Measurements from ENCODE around the gene C1orf159. TPM values are rescaled to one million over a fixed set of nuclear protein-coding genes. Genes with fewer than 3 reads are reported as not detected.
"Not testable (repeated sequence)": the region's sequence is repeated elsewhere in the genome, so short reads cannot be mapped to it uniquely, and the experiment has no call there.

C1orf159 gene
- 10.3 and 16.2 TPM in 2 replicates for total RNA-seq (2014; rRNA removed; shearing (Covaris generic))

DNA sequence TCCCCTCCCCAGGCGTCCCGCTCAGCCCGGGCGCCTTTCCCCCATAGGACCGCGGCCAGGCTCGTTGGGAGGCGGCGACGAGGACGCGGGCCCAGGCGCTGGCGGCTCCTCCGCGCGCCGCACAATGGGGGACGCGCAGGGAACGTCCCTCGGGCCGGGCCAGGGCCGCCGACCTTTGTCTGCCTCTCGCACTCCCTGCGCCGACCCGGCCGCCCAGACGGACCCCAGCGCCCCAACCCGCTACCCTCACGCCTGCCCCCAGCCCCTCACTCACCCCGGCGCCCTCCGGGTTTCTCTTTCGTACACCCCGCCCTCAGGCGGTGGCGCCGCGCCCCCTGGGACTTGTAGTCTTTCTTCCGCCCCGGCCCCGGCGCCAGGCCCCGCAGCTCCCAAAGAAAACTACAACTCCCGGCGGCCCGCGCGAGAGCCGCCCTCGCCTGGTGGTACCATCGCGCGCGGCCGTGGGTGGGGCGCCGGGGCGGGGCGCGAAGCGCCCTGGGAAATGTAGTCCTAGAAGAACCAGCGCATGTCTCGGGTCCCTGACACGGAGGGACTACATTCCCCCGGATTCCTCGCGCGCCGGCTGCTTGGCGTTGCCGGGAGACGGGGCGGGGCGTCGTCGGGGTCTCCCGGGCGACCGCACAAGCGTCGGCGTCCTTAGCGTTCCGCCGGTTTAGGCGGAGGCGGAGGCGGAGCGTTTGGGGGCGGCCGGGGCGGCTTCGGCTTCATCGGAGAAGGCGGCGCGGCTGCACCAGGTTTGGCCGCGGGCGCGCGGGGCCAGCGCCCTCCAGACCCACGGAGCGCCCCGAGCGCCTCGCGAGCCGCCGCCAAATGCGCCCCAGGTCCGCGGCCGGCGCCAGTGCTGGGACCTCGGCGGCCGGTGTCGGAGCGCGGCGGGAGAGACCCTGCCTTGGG, at the start of gene C1orf159:
Gene C1orf159 (minus strand): TSS at position 304 of the 915 bp plus-strand sequence. CDS start 24,546 bp downstream, outside the sequence.
- DNase-seq (ENCODE audit: low read depth): peak; percentile 97

GRCh38 chr1:1165485-1165884, 49.6 kb upstream of the C1orf159 start:
- DNase-seq (ENCODE audit: low read depth): no peak

DNA sequence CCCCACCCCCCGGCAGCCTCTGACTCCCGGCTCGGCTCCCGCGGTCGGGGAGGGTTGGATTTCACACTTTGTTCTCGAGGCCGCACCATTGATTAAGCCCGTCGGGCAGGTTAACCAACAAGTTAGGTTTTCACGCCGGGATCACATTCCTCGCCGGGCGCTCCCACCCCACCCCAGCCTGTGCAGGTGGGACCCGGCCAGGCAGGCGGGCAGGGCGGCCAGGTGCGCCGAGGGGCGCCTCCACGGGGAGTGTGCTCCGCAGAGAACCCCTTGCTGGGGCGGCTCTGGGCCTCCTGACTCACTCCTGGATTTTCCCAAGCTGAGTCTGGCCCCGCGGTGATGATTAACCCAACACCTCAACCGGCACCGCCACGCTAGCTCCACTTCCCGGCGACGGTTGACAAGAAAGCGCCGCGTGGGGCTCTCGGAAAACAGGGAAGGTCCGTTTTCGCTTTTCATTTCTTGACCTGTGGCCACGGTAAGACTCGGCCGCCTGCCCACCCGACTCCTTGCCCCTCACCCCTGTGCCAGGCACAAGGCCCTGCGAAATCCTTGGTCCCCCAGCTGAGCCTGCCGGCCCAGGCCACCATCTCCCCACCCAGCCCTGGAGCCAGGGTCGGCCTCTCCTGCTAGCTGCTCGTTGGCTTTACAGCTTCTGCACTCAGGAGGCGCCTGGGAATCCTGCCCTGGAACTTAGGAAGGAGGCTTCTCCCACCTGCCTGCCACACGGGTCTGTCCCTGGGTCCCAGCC, 49.0 kb upstream of the C1orf159 start:
- no peak for DNase-seq (ENCODE audit: low read depth)

DNA sequence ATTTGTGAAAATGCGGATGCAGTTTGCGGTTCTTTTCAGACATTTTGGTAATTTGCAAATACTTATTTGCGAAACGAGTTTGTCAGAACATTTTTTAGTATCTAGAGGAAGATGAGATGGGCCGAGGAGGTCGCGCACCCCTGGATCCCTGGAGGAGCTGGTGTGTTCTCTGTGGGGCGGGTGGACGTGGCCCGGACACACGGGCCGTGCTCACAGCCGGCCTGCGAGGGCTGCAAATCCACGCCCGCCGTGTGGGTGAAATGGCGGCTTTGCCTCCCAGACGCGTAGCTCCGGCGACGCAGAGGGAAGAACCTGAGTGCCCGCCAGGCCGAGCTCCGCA, 48.4 kb upstream of the C1orf159 start:
- DNase-seq (ENCODE audit: low read depth): no peak

- no peak for DNase-seq (ENCODE audit: low read depth)
These were observed 47.7 kb upstream of the C1orf159 start for GRCh38 chr1:1163538-1164070.

DNA sequence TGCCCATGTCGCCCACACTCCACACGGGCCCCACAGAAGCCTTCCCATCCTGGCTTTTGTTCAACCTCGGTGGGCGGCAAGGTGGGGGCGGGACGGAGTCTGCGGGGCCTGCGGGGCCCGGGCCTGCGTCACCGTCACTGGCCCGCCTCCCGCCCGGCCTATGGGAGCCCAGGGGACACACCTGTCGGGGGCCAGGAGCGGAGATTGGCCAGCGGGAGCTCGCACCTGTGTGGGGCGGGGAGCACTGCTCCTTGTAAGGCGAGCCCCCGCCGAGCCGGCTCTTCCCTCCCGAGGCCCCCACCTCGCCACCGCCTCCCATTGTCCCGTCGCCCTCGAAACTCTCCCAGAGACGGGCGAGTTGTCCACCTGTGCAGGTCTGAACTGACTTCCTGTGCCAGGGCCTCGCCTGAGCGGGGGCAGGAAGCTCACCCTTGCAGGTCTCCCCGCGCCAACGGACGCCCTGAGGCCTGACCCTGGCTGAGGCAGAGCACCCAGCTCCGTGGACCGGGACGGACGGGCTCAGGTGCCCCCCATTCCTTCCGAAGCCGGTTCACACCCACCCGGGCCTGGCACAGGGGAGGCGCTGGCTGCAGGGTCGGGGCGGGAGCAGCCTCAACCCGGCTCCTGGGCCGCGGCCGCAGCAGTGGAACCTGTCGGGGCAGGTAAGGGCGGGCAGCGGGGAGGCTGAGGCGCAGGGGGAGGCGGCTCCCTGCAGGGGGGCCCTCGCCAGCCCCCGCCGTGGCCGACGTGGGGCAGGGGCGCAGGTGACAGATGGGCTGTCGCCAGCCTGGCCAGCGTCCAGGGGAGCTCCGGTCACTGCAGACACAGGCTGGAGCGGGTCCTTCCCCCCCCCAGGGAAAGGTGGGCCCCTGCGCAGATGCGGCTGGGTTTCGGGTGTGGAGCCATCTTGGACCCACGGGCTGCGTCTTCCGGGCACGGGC, 47.0 kb upstream of the C1orf159 start:
- no peak for DNase-seq (ENCODE audit: low read depth)

- DNase-seq (ENCODE audit: low read depth): no peak
These were observed 45.8 kb upstream of the C1orf159 start for GRCh38 chr1:1161683-1162079.

DNA sequence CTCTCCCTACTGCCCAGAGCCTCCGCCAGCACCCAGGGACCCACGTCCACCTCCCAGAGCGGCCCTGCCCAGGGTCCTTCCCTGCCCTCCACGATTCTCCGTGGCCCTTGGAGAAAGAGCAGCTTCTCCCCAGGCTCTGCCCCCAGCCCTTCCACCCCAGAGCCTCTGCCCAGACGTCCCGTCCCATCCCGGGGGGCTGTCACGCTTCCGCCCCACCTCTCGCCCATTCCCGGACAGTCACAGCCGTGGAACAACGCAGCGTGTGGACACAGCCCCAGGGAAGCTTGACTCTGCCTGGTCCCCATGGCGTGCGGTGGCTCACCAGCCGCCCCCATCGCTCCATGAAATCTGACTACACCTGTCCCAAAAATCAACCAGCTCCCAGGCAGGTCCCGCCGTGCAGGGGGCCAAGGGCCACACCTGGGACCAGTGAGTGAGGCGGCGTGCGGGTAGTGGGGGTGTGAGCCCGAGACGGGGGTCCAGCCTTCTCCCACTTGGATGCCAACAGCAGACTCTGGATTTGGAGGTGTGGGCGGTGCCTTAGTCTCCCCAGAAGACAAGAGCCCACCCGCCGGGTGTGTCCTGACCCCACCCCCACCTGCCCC, 45.3 kb upstream of the C1orf159 start:
- DNase-seq (ENCODE audit: low read depth): no peak

DNA sequence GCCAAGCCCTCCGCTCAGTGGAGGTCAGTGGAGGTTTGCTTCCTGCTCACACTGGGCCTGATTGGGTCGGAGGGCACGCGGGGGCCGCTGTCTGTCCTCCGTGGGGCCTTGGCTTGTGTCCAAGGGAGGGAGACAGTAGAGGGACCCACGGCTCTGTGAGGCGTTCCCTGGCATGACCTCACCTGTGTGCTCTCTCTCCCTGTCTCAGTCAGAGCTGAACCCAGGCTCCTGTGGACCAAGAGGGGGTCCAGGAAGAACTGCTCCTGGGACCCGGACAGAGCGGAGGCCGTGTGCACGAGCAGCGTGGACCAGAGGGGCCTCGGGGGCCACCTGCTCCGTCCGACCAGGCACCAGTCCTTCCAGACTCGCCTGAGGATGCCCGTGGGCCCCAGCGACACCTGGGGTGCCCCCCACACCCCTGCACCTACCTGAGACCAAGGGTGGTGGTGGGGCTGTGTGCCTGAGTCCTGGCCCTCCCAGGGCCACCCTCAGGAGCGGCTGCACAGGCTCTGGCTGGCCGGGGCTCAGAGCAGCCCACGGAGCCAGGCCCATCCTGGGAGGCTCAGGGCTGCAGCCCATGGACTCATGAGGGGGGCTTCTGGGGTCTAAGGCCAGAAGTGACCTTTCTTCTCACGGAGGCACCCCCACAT, 44.5 kb upstream of the C1orf159 start:
- DNase-seq (ENCODE audit: low read depth): no peak

DNA sequence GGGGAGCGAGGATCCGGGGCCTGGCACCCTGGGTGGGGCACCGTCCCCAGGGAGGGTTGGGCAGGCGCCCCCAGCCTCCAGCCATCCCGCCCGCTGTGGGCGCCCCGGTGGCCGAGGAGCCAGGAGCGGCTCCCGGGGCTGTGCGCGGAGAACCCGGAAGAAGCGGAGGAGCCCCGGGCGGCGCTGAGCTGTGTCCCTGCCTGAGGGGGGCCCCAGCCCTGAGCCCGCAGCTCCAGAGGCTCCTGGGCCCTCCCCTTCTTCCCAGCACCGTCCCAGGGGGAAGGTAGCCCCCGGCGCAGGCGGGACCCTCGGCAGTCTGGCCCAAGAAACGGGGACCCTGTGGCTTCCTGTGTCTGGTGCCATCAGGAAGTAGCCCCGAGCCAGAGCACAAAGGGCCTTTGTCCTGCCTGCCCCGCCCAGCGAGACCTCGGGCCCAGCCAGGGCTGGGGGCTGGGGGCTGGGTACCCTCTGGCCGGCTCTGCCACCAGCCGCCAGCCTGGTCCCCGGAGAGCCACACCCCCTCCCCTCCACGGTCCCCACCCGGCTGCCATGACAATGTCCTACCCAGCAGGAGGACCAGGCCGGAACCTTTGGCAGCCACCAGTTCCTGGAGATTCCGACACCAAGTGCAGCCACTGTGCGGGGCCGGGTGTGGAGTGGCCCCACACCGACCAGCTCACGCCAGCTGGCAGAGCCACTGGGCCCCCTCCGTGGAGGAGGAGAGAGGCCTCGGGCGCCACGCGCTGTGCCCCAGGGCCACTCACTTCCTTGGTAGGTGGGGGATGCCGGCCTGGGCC, 42.2 kb upstream of the C1orf159 start:
- peak; percentile 64 for DNase-seq (ENCODE audit: low read depth)

DNA sequence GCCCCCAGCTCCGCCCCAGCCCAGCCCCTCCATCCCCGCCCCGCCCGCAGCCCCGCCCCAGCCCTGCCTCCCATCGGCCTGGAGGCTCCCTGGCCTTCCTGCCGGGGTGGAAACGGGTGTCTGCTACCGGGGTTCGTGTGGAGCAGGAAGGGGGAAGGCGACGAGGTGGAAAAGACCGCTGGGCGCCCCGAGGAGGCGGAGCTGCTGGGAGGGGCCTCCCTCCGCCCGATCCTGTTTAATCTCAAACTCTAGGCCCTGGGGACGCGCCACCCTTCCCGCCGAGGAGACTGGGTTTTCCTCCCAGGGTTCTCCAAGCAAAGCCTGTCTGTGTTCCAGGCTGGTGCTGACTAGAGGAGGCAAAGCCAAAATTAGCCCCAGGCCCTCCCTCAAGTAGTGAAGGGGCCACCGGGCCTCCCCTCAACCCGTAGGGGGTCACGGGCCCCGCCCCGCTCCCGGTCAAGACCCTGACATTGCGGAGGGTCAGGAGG, 41.6 kb upstream of the C1orf159 start:
- peak; percentile 92 for DNase-seq (ENCODE audit: low read depth)

- no peak for DNase-seq (ENCODE audit: low read depth)
These were observed 41.1 kb upstream of the C1orf159 start for GRCh38 chr1:1157033-1157365.

- DNase-seq (ENCODE audit: low read depth): no peak
These were observed 40.5 kb upstream of the C1orf159 start for GRCh38 chr1:1156140-1157032.

- no peak for DNase-seq (ENCODE audit: low read depth)
These were observed 39.4 kb upstream of the C1orf159 start for GRCh38 chr1:1155258-1155657.

DNA sequence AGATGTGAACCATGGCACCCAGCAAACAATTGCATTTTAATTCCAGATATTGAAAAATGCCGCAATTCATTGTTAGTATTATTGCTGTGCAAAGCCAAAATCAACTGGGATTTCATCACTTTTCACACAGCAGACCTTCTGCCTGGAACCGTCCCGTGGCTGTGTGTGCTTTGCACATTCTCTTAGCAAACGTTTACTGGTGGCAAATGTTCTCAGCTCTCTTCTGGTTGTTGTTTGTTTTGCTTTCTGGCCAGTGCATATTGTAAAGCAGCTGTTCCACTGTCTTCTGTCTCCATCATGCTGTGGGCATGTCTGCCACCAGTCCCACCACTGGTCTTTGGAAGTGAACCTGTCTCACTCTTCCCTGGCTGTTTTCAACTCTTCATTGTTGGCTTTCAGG, 38.0 kb upstream of the C1orf159 start:
- no peak for DNase-seq (ENCODE audit: low read depth)

GRCh38 chr1:1153215-1153614, 37.3 kb upstream of the C1orf159 start:
- DNase-seq (ENCODE audit: low read depth): not testable (repeated sequence)

- not testable (repeated sequence) for DNase-seq (ENCODE audit: low read depth)
These were observed 36.5 kb upstream of the C1orf159 start for GRCh38 chr1:1152431-1152830.

- DNase-seq (ENCODE audit: low read depth): no peak
These were observed 35.4 kb upstream of the C1orf159 start for GRCh38 chr1:1151306-1151705.

DNA sequence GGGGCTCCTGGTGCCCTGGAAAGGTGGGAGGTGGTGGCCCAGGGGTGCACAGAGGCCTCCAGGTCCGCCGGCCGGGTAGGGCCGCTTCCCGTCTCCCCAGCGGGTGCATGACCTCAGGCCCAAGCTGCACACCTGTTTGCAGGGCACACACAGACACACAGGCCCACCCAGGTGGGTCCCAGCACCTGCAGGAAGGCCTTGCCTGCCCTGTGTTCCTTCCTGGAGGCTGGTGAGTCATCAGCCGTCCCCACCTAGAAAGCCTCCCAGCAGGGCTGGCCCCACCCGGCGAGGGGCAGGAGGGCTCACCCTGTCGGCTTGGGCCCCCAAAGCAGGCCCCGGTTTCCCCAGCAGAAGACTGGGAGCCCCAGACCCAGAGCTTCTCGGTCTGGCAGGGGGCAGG, 34.2 kb upstream of the C1orf159 start:
- DNase-seq (ENCODE audit: low read depth): no peak
